ENCODE results near the gene MDFI.

GRCh38 chr6:41678511-41679084 is 40.3 kb downstream of the MDFI start:
- no peak for TF ChIP-seq POLR2A (IDR thresholded peaks at IDR 0.05; ENCODE audit: low read depth, low read length)
- no peak for TF ChIP-seq TAF1 (IDR thresholded peaks at IDR 0.05; ENCODE audit: borderline replicate concordance, low read depth, low read length)
- TF ChIP-seq POLR2AphosphoS5 (IDR thresholded peaks at IDR 0.05; ENCODE audit: low read depth, low read length) = no peak
